HepG2 (cell line): ENCODE data around the gene DDX31. TPM values are rescaled to one million over a fixed set of nuclear protein-coding genes. Genes with fewer than 3 reads are reported as not detected.

Experiments
- ATAC-seq: fragments of 200-7000 bp; cut with Tn5 transposase; 3 replicates; pipeline ENCODE4 v1.9.1; 2020; ENCODE audit warnings: mild to moderate bottlenecking, moderate library complexity
- BruUV-seq: library from RNA; stranded (reverse); fragments of 400-500 nt; replicated peaks from 2 replicates; lab custom pipeline; 2021; lab: Mats Ljungman, UMichigan
- CTCF ChIA-PET: fragments of 300-600 bp; formaldehyde crosslinking; extraction: SDS; loops from one replicate; lab custom pipeline; 2021; ENCODE audit warnings: low total read pairs, inconsistent platforms, low intra/inter-chr PET ratio; lab: Yijun Ruan, JAX
- POLR2A ChIA-PET: fragments of 350-600 bp; sonication (Branson Sonifier 250); formaldehyde crosslinking; loops from one replicate; lab custom pipeline; 2020; ENCODE audit warnings: antibody characterized with exemption, inconsistent platforms; lab: Yijun Ruan, JAX
- DNase-seq: peaks from one replicate; pipeline ENCODE4 v3.0.0-alpha.2; 2015; ENCODE audit warnings: low spot score
- FAIRE-seq: peaks from 3 replicates; lab custom pipeline; 2011; peaks lifted over from hg19 to GRCh38; lab: Jason Lieb, UNC
- H2AFZ ChIP-seq: one replicate; pipeline ENCODE4 v1.6.1; 2011; ENCODE audit warnings: low read length, inconsistent platforms
- H3K27ac ChIP-seq: fragments of 300-600 bp; 3 replicates; pipeline ENCODE4 v1.8.0; 2011; ENCODE audit warnings: mixed run types, mild to moderate bottlenecking, mixed read lengths, low read length, inconsistent platforms; ENCODE audit not compliant: insufficient read depth; ENCODE audit errors: extremely low read length
- H3K27me3 ChIP-seq, 2 experiments: fragments of 200-600 bp in 1 of 2; 2 replicates in 1 of 2; 3 replicates in 1 of 2; pipeline versions ENCODE4 v1.6.0 to v1.8.0; 2011; ENCODE audit warnings: low read length in 2 of 2, mild to moderate bottlenecking in 2 of 2, moderate library complexity in 2 of 2, inconsistent platforms in 1 of 2; ENCODE audit not compliant: insufficient read depth in 2 of 2, control insufficient read depth in 1 of 2
- H3K36me3 ChIP-seq, 2 experiments: fragments of 200-600 bp in 1 of 2; replicated peaks in 1 of 2; 2 replicates in 1 of 2; 3 replicates in 1 of 2; pipeline versions ENCODE4 v1.5.1 to v1.8.0; 2011; ENCODE audit warnings: low read length in 2 of 2, inconsistent platforms in 1 of 2; ENCODE audit not compliant: insufficient read depth in 2 of 2, control insufficient read depth in 1 of 2
- H3K4me1 ChIP-seq: 2 replicates; pipeline ENCODE4 v1.5.1; 2012; ENCODE audit warnings: low read length, inconsistent platforms; ENCODE audit not compliant: insufficient read depth
- H3K4me2 ChIP-seq: 2 replicates; pipeline ENCODE4 v1.6.0; 2011; ENCODE audit warnings: low read depth, low read length, inconsistent platforms
- H3K4me3 ChIP-seq, 3 experiments: fragments of 200-600 bp in 1 of 3; sonication (generic), shearing (Covaris generic) in 1 of 3; replicated peaks in 1 of 3; 2 replicates each; pipeline ENCODE4 v1.5.1; 2011 to 2016; ENCODE audit warnings: low read length in 3 of 3, inconsistent platforms in 2 of 3, low read depth in 2 of 3, mild to moderate bottlenecking in 2 of 3, control low read depth in 1 of 3, mixed read lengths in 1 of 3; ENCODE audit not compliant: insufficient read depth in 1 of 3
- H3K79me2 ChIP-seq: one replicate; pipeline ENCODE4 v1.6.1; 2011; ENCODE audit warnings: low read length, inconsistent platforms; ENCODE audit not compliant: insufficient read depth
- H3K9ac ChIP-seq: 2 replicates; pipeline ENCODE4 v1.6.0; 2011; ENCODE audit warnings: mild to moderate bottlenecking, low read depth, low read length, inconsistent platforms; ENCODE audit not compliant: insufficient read depth
- H3K9me3 ChIP-seq: 2 replicates; pipeline ENCODE4 v1.5.1; 2012; ENCODE audit warnings: mild to moderate bottlenecking, low read length
- H4K20me1 ChIP-seq: 2 replicates; pipeline ENCODE4 v1.6.0; 2011; ENCODE audit warnings: inconsistent platforms, mild to moderate bottlenecking, low read length, moderate library complexity; ENCODE audit not compliant: insufficient read depth
- MIXL1 ChIP-seq: IDR thresholded peaks from 2 replicates; pipeline ENCODE4 v1.6.1; 2016
- PCBP2 ChIP-seq: fragments of 200-400 bp; formaldehyde crosslinking; optimal IDR thresholded peaks from 2 replicates; pipeline ENCODE3; 2018; ENCODE audit warnings: low read length, low read depth; ENCODE audit not compliant: poor library complexity, severe bottlenecking
- PLRG1 ChIP-seq: fragments of 450-650 bp; conservative IDR thresholded peaks from 2 replicates; pipeline ENCODE4 v1.6.1; 2016
- REST ChIP-seq, 2 experiments: IDR thresholded peaks; 2 replicates each; pipeline ENCODE4 v1.6.1; 2011 to 2012; ENCODE audit warnings: low read length in 2 of 2, borderline replicate concordance in 1 of 2, low read depth in 1 of 2, mild to moderate bottlenecking in 1 of 2, moderate library complexity in 1 of 2
- TARDBP ChIP-seq: sonication (generic); formaldehyde crosslinking; IDR thresholded peaks from 2 replicates; pipeline ENCODE4 v1.8.0; 2022; ENCODE audit warnings: mild to moderate bottlenecking, missing genetic modification reagents
- ZBTB7B ChIP-seq: sonication (generic); formaldehyde crosslinking; IDR thresholded peaks from 2 replicates; pipeline ENCODE4 v1.4.0; 2020; ENCODE audit warnings: missing genetic modification reagents
- ZNF225 ChIP-seq: sonication (generic); formaldehyde crosslinking; IDR thresholded peaks from 2 replicates; pipeline ENCODE4 v1.4.0; 2020; ENCODE audit warnings: mild to moderate bottlenecking, missing genetic modification reagents
- ZNF407 ChIP-seq: sonication (generic); formaldehyde crosslinking; IDR thresholded peaks from one replicate; pipeline ENCODE4 v1.5.1; 2020; ENCODE audit warnings: mild to moderate bottlenecking, missing genetic modification reagents; ENCODE audit errors: not compliant biosample characterization
- ZNF547 ChIP-seq: sonication (generic); formaldehyde crosslinking; IDR thresholded peaks from 2 replicates; pipeline ENCODE4 v1.5.1; 2020; ENCODE audit warnings: mild to moderate bottlenecking, missing genetic modification reagents
- ZNF564 ChIP-seq: sonication (generic); formaldehyde crosslinking; IDR thresholded peaks from 2 replicates; pipeline ENCODE4 v1.8.1; 2023; ENCODE audit warnings: mild to moderate bottlenecking, missing genetic modification reagents
- ZNF784 ChIP-seq: sonication (generic); formaldehyde crosslinking; IDR thresholded peaks from 2 replicates; pipeline ENCODE4 v1.5.1; 2020; ENCODE audit warnings: missing genetic modification reagents, mild to moderate bottlenecking, borderline replicate concordance
- WGBS: methylation state at CpG from one replicate; pipeline ENCODE4 v1.1.6; 2017; ENCODE audit warnings: low lambda C conversion rate; 5-methylcytosine and 5-hydroxymethylcytosine counted together
- in situ Hi-C: cut with HindIII; loops from 2 replicates; pipeline ENCODE4 v1.10.0; 2017; ENCODE audit warnings: low pct_unique_long_range_greater_than_20kb; ENCODE audit not compliant: extremely low pct_ligation_motif_present
- intact Hi-C: fragments of 100-400 bp; cut with micrococcal nuclease; formaldehyde crosslinking; loops from one replicate; pipeline ENCODE4 v1.10.0; 2022; ENCODE audit not compliant: unreplicated experiment
- polyA plus RNA-seq, 8 experiments: library from polyadenylated mRNA; depleted of rRNA in 3 of 8; stranded (reverse) in 7 of 8; unstranded in 1 of 8; fragments of >200 nt; fragmentation: Illumina TruSeq in 4 of 8; extraction: Trizol in 4 of 8; gene quantifications; 2 replicates each; pipeline versions ENCODE4 v1.2.1 to v1.2.3, GENCODE V29; 2011 to 2016; ENCODE audit warnings: low read depth in 4 of 8, missing spikeins in 1 of 8, mixed read lengths in 1 of 8; ENCODE audit not compliant: insufficient read depth in 1 of 8
- total RNA-seq, 5 experiments: library from RNA; depleted of rRNA; stranded (reverse); fragments of >200 nt; fragmentation: Illumina TruSeq; extraction: Trizol; gene quantifications; 2 replicates each; pipeline ENCODE4 v1.2.3, GENCODE V29; 2016; ENCODE audit warnings: low read depth in 1 of 5

The DDX31 gene
- total and polyA plus RNA-seq, 2 of the 13 experiments (the other 11 are each of a cell fraction or from before 2014, with no cell fraction given) = 11.4 to 16.3 TPM

- no peaks in the 10 kb centered on the region for H3K9me3 ChIP-seq
- H3K79me2 ChIP-seq = no peaks in the 10 kb centered on the region
- WGBS = 3% methylated on average over 8 of the region's 8 CpGs
- ChIA-PET CTCF (no interaction called here), POLR2A (no interaction called here)
- H3K4me3 ChIP-seq = no peak overlapping the region
- intact Hi-C loops (no loop called here), in situ Hi-C loops (no loop called here)
- no TSS peak for BruUV-seq
- peaks cover 19 to 81% of the 10 kb centered on the region in 2 experiments for H3K27me3 ChIP-seq
- no peak overlapping the region for H3K27ac ChIP-seq
- H2AFZ ChIP-seq = no peak overlapping the region
- ATAC-seq (no peak), FAIRE-seq (no peak), DNase-seq (no peak)
- no peaks in the 10 kb centered on the region for H3K36me3 ChIP-seq
- no peak overlapping the region for H3K9ac ChIP-seq
- no peaks in the 10 kb centered on the region for H3K4me1 ChIP-seq
- H4K20me1 ChIP-seq = peaks cover 26% of the 10 kb centered on the region
- no peak overlapping the region for H3K4me2 ChIP-seq
- TF ChIP-seq ZNF407 (no peak), PLRG1 (no peak), ZNF784 (CRISPR knock-in tag) (no peak), ZNF564 (CRISPR knock-in tag) (no peak), REST (IDR thresholded peaks at IDR 0.05; ENCODE audit: borderline replicate concordance in 1 of 2, low read depth in 1 of 2, low read length in 2 of 2) (no peak), PCBP2 (no peak), ZNF225 (CRISPR knock-in tag) (no peak), MIXL1 (no peak), ZBTB7B (CRISPR knock-in tag) (no peak), TARDBP (no peak), ZNF547 (CRISPR knock-in tag) (no peak)
These were observed 86.0 kb downstream of the DDX31 start for GRCh38 chr9:132583584-132584304.
